ENCODE results near the gene GPR42.
"Not testable (repeated sequence)": the region's sequence is repeated elsewhere in the genome, so short reads cannot be mapped to it uniquely, and the experiment has no call there.

The GPR42 gene

DNA sequence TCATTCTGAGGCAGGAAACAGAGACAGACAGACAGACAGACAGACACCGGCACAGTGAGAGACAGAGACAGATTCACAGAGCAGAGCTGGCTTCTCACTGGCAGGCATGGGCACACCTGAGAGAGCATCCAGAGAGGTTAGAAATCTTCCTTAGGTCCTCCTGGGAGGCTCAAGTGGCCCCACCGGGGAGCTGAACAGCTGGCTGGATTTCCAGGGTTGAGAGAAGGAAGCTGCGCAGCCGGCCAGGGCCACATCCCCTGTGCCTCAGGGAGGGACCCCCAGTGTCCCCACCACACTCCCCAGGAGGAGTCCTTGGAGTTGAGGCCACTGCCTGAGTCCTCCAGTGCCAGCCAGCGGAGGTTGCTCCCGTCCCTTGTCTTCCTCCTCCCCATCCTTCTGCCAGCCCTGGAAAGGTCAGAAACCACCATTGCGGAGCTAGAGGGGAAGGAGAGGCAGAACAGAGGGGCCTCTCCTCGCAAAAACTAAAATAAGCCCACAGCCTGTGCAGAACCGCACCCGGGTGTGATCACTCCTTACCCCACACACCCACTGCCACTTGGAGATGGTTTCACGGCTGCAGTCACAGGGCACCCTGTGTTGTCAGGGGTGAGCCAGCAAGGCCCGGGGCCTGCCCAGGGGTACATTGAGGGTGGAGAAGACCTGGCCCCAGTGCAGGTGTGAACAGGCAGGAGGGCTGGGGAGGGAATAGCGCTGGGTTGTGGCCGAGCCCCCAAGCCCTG lies 8.4 kb upstream of the GPR42 start:
- no peak for DNase-seq (ENCODE audit: low read depth, low spot score)

DNA sequence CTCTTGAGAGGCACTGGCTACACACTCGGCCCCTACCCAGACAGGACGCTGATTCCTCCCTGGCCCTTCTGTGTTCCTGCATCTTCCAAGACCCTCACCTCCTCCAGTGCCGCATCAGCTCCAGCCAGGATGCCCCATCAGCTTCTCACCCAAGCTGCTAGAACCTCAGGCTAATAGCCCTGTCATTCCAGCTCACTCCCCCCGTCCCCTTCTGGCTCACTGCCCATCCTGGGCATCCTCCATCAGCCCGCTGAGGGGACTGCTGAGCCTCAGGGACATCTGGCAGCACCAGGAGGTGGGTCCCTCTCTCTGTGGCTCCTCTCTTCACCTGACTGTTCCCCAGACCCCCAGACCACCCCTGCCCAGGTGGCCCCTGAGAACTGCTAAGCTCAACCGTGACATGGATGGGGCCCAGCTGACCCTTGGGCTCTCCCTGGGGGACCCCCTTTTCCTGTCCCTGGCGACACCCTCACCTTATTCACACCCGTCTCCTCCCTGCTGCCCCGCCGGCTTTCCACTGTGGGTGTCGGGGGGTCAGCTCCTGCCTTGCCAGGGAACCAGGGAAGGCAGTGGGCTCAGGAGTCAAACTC lies 7.8 kb upstream of the GPR42 start:
- no peak for DNase-seq (ENCODE audit: low read depth, low spot score)

DNA sequence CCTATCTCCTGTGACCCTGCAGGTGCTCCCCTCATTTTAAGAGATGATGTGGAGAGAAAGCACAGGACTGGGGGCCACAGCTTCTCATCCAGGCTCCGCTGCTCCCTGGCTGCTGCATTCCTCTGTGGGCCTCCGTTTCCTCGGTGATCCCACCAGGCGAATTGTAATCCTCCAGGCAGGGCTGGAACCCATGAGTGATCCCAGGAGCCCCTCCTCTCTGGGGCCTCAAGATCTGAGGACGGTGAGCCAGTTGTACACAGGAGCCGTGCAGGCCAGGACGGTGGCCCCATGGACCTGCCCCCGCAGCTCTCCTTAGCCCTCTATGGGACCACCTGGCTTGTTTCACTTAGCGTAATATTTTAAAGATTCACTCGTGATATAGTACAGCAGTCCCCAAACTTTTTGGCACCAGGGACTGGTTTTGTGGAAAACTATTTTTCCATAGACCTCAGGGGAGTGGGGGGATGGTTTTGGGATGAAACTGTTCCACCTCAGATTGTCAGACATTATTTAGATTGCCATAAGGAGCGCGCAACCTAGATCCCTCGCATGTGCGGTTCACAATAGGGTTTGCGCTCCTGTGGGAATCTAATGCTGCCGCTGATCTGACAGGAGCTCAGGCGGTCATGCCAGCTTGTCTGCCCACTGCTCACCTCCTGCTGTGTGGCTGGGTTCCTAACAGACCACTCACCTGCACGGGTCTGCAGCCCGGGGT lies 7.0 kb upstream of the GPR42 start:
- no peak for DNase-seq (ENCODE audit: low read depth, low spot score)

DNA sequence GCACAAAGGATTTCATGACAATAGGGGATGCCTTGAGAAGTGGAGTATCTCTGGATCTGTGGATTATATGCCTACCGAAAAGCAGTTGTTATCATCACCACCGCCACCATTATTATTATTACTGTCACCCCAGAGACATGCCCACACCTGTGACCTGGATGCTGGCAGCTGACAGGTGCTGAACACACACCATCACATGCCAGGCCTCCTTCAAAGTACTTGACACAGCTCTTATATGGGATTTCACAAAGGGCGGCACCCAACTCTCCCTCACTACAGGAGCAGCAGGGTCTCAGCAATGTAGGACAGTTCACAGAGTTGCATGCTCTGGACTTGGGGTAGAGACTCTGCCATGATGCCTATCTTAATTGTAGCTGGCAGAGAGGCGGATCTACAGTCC lies 5.6 kb upstream of the GPR42 start:
- DNase-seq (ENCODE audit: low read depth, low spot score), result no peak

DNA sequence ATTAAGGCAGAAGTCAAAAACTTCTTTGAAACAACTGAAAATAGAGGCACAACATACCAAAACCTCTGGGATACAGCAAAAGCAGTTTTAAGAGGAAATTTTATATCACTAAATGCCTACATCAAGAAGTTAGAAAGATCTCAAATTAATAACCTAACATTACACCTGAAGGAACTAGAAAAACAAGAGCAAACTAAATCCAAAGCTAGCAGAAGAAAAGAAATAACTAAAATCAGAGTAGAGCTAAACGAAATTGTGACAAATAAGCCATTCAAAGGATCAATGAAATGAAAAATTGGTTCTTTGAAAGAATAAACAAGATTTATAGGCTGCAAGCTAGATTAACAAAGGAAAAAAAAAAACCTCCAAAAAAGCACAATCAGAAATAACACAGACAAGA lies 2.5 kb upstream of the GPR42 start:
- DNase-seq (ENCODE audit: low read depth, low spot score), result no peak

DNA sequence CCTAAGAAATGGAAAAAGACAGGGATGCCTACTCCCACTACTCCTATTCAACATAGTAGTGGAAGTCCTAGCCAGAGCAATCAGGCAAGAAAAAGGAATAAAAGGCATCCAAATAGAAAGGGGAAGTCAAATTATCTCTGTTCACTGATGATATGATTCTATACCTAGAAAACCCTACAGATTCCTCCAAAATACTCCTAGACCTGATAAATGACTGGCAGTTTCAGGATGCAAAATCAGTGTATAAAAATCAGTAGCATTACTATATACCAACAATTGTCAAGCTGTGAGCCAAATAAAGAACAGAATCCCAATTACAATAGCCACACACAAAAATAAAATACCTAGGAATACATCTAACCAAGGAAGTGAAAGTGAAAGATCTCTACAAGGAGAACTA lies 1.3 kb upstream of the GPR42 start:
- DNase-seq (ENCODE audit: low read depth, low spot score), result no peak

DNA sequence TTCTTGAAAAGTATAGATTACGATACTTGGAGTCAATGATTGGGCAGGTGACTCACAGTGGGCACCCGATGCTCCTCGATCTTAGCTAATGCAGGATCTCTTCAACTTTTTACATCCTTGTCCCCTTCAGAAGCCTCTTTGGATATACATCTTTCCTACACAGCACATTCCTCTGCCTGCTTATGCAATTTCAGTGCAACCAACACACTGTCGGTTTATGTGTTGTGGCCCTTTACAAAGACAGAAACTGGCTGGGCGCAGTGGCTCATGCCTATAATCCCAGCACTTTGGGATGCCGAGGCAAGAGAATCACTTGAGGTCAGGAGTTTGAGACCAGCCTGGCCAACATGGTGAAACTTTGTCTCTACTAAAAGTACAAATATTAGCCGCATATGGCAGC lies 2.6 kb downstream of the GPR42 start:
- no peak for DNase-seq (ENCODE audit: low read depth, low spot score)

DNA sequence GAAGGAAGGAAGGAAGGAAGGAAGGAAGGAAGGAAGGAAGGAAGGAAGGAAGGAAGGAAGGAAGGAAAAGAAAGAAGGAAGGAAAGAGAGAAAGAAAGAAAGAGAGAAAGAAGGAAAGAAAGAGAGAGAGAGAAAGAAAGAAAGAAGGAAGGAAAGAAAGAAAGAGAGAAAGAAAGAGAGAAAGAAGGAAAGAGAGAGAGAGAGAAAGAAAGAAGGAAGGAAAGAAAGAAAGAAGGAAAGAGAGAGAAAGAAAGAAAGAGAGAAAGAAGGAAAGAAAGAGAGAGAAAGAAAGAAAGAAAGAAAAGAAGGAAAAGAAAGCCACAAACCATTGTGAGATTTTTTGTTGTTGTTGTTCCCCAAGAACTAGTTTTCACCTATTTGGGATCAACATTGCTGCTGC lies 3.2 kb downstream of the GPR42 start:
- DNase-seq (ENCODE audit: low read depth, low spot score), result not testable (repeated sequence)

DNA sequence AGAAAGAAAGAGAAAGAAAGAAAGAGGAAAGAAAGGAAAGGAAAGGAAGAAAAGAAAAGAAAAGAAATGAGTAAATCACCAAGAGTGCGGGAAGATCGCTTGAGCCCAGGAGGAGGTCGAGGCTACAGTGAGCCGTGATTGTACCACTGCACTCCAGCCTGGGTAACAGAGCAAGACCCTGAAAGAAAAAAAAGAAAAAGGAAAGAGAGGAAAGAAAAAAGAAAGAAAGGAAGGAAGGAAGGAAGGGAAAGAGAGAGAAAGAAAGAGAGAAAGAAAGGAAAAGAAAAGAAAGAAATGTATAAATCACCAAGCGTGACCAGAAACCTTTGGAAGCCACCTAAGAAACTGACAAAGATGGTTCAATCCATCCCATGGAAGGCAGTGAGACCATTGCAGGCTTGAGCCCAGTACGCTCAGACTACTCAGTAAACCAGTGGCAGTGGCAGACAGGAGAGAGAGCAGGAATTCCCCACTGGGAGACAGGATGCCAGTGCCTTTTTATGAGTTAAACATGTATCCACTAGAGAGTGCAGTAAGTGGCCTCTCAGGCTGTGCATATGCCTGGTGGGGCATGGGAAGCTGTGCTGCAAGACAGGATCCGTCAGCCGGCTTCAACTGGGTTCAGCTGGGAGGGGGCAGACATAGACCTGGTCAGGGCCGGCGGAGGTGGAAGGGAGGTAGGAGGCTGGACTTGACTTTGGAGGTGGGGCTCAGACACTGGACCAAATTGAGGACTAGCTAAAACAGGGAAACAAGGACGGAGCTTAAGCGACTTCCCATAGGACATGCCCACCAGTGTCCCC lies 4.8 kb downstream of the GPR42 start:
- no peak for DNase-seq (ENCODE audit: low read depth, low spot score)

DNA sequence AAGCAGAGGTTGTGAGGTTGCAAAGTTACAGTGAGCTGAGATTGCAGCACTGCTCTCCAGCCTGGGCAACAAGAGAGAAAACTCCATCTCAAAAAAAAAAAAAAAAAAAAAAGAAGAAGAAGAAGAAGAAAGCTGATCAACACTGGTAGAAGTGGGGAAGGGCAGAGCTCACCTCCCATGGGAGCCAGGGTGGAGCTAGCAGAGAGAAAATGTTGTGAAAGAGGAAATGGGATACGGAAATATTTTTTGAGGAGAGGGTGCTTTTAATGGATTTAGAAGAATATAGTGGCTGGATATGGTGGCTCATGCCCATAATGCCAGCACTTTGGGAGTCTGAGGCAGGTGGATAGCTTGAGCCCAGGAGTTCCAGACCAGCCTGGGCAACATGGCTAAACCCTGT lies 6.8 kb downstream of the GPR42 start:
- DNase-seq (ENCODE audit: low read depth, low spot score), result no peak

DNA sequence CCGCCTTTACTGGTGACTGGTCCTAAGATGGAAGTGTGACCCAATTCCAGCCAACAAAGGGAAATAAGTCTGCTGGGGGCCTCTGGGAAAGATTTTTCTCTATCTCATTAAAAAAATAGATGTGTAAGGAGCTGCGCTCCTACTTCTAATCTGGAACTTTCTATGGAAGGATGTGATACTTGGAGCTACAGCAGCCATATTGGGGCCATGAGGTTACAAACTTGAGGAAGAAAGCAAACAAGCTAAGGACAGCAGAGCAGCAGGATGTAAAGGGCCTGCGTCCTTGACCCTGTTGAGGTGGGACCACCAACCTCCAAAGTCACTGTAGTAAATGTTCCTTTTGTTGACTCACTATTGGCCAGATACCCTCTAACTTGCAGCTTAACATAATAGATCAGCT lies 7.5 kb downstream of the GPR42 start:
- DNase-seq (ENCODE audit: low read depth, low spot score), result no peak

DNA sequence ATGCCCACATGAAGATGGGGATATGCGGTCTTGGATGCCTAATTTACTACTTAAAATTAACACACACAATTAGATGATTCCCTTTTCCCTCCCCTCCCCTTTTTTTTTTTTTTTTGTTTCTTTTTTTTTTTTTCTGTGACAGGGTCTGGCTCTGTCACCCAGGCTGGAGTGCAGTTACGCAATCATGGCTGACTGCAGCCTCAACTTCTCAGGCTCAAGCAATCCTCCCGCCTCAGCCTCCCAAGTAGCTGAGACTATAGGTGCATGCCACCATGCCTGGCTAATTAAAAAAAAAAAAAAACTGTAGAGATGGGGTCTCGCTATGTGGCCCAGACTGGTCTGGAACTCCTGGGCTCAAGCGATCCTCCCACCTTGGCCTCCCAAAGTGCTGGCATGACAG lies 8.7 kb downstream of the GPR42 start:
- DNase-seq (ENCODE audit: low read depth, low spot score), result not testable (repeated sequence)

DNA sequence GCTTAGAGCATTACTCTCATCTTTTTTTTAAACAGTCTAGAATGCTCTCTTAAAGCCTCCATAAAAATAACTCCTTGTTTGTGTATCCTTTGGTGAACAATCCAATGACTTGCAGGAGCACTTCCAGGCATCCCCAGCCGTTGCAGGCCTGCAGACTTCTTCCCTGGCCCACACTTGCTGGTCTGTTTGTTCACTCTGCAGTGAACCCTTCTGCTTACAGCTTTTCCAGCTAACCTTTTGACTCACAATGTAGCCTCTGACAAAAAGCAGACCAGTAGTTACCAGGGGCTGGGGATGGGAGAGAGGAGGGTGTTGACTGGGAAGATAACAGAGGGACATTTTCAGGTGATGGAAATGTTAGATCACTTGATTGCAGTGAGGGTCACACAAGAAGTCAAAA lies 9.1 kb downstream of the GPR42 start:
- no peak for DNase-seq (ENCODE audit: low read depth, low spot score)

DNA sequence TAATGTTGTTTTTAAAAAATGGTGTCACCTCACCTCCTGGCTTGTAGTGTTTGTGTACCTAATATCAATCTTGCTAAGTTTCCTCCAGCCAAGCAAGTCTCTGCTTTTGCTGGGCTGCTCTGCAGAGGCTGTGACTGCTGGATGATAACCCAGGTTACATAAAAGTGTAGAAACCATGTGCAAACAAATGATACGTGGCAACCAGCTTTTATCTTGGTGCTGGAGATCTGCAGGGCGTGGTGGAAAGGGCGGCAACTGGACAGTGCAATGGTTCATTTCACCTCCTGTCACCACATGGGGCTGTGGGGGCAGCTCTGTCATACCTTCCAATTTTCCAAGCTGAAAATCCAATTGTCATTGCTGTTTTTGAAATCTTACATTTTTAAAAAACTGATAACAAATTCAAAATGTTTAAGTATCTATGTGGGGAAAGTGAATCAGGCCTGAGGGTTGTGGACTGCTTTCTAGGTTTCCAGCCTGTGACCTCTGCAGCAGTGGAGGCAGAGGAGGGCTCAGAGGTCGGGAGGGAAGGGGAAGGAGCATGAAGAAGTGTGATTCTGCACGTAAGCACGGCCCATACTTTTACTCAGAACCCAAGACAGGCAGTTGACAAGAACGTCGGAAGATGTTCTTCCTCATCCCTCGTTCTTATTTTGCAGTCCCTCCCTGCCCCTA lies 9.7 kb downstream of the GPR42 start:
- no peak for DNase-seq (ENCODE audit: low read depth, low spot score)

DNA sequence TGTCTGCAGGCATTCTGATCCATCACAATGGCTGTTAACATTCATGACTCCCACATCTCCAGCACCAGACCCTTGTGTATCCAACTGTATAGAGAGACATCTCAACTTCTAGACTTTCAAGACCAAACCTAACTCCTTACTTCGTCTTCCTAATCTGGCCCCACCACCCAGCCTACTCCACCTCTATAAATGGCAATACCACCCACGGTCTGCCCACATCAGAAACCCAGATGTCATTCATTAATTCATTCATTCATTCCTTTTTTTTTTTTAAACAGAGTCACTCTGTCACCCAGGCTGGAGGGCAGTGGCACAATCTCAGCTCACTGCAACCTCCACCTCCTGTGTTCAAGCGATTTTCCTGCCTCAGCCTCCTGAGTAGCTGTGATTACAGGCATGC lies 10.4 kb downstream of the GPR42 start:
- DNase-seq (ENCODE audit: low read depth, low spot score), result no peak

DNA sequence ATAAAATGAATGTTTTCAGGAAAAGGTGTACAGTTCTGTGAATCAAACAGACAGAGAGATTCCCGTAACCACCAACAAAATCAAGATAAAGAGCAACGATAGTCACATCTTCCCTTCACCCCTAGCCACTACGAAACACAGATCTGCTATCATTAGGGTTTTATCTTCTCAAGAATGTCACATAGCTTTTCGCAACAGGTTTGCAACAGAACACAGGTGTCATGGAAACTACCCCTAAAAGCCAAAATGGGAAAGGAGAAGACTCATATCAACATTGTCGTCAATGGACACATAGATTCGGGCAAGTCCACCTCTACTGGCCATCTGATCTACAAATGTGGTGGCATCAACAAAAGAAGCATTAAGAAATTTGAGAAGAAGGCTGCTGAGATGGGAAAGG lies 11.1 kb downstream of the GPR42 start:
- no peak for DNase-seq (ENCODE audit: low read depth, low spot score)

DNA sequence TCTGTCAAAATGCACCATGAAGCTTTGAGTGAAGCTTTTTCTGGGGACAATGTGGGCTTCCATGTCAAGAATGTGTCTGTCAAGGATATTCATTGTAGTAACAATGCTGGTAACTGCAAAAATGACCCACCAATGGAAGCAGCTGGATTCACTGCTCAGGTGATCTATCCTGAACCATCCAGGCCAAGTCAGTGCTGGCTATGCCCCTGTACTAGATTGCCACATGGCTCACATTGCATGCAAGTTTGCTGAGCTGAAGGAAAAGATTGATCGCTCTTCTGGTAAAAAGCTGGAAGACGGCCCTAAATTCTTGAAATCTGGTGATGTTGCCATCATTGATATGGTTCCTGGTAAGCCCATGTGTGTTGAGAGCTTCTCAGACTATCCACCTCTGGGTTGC lies 12.7 kb downstream of the GPR42 start:
- DNase-seq (ENCODE audit: low read depth, low spot score), result no peak

DNA sequence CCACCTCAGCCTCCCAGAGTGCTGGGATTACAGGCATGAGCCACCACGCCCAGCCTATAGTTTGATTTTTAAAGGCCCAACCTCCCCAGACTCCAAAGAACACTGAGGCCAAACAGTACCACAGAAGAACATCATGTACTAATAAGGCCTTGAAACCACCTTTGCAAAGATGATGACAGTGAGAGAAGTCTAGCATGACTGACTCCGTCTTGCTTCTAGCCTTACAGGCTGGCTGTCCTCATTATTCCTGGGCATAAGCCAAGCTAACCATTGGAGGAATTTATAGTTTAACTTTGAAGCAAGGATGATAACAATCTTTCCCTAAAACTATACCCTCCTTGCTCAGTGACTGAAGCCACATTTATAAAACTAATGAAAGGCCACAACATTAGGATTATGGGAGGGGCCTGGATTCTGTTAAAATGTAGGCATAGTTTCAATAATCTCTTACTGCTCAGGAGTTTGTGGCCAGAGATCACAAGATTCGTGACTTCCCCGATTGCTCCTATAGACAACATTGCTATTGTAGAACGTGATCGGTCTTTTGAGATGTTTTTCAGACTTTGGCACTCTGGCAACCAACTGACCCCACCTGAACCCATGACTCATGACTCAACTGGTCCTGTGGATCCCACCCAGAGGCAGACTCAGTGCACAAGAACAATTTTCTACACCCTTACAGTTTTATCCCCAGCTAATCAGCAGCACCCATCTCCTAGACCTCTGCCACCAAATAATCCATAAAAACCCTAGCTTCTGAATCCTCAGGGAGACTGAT lies 17.6 kb downstream of the GPR42 start:
- no peak for DNase-seq (ENCODE audit: low read depth, low spot score)

DNA sequence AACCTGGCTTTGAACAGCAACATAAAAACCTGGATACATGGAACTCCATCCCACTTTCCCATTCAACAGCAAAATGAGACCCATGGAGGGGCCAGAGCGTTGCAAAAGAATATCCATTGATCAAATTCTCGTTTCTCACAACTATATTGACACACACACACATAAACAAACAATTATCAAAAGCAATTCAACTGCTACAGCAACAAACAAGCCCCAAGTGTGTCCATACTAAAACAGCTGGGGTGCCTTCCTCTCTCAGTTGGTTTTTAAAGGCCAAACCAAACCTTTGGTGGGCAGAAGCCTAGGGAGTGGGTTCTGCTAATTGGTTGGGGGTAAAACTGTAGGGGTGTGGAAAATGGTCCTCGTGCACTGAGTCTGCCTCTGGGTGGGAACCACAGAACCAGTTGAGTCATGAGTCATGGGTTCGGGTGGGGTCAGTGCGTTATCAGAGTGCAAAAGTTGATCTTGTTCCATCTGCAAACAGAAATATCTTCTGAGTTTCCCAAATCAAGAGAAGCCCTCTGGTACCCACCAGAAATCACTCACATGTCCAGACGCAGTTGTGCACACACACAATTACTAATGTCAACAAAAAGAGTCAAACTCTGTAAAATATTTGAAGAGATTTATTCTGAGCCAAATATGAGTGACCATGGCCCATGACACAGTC lies 18.5 kb downstream of the GPR42 start:
- DNase-seq (ENCODE audit: low read depth, low spot score), result no peak
